Suppressor macrophage (primary cell): ENCODE data around the gene KLK1.

Experiments used
- DNase-seq, 4 experiments: peaks; one replicate each; pipeline ENCODE4 v3.0.0-alpha.2; 2020 to 2022
- total RNA-seq, 17 experiments: gene quantifications; one replicate each; lab custom pipeline; 2026; ENCODE audit warnings: mixed read lengths in 6 of 17, inconsistent platforms in 3 of 17; lab: John Stamatoyannopoulos, UW

The KLK1 gene
- total RNA-seq, result 0 to 0.88 (median 0) reads per million in 17 experiments

GRCh38 chr19:50823389-50824042 lies at the start of gene KLK1:
TSS of gene KLK1 (minus strand) at chr19:50823787. CDS start at chr19:50823748, 39 bp downstream.
- DNase-seq, result no peak

- no peak for DNase-seq
Observed at GRCh38 chr19:50873056-50873455, 49.5 kb upstream of the KLK1 start, which contains the start of gene KLK2. TSS of gene KLK2 (plus strand) at chr19:50873439. CDS start at chr19:50873474, 35 bp downstream.

- peak in 1 of 4 experiments; percentile 5 for DNase-seq
Observed at GRCh38 chr19:50870417-50871089, 47.0 kb upstream of the KLK1 start.

GRCh38 chr19:50869479-50869878 lies 45.9 kb upstream of the KLK1 start:
- DNase-seq, result no peak

GRCh38 chr19:50861496-50862286 lies 38.1 kb upstream of the KLK1 start:
- DNase-seq, result no peak

GRCh38 chr19:50861010-50861409 lies 37.4 kb upstream of the KLK1 start:
- no peak for DNase-seq

GRCh38 chr19:50859849-50860248 lies 36.3 kb upstream of the KLK1 start:
- DNase-seq, result no peak

GRCh38 chr19:50858886-50859285 lies 35.3 kb upstream of the KLK1 start:
- DNase-seq, result no peak

GRCh38 chr19:50857366-50857765 lies 33.8 kb upstream of the KLK1 start:
- DNase-seq, result no peak

GRCh38 chr19:50854636-50855410 lies 31.2 kb upstream of the KLK1 start, which contains the start of gene KLK3:
TSS of gene KLK3 (plus strand) at chr19:50854915. CDS start at chr19:50854956, 41 bp downstream.
- DNase-seq, result no peak

GRCh38 chr19:50851620-50852019 lies 28.0 kb upstream of the KLK1 start:
- no peak for DNase-seq

- DNase-seq, result no peak
Observed at GRCh38 chr19:50850738-50851137, 27.2 kb upstream of the KLK1 start.

GRCh38 chr19:50844296-50844935 lies 20.8 kb upstream of the KLK1 start:
- no peak for DNase-seq

- DNase-seq, result no peak
Observed at GRCh38 chr19:50843701-50844221, 20.2 kb upstream of the KLK1 start.

GRCh38 chr19:50843205-50843604 lies 19.6 kb upstream of the KLK1 start:
- DNase-seq, result no peak

GRCh38 chr19:50842130-50842529 lies 18.5 kb upstream of the KLK1 start:
- DNase-seq, result no peak

GRCh38 chr19:50839712-50840655 lies 16.4 kb upstream of the KLK1 start:
- no peak for DNase-seq

- peak in 1 of 4 experiments; percentile 17 for DNase-seq
Observed at GRCh38 chr19:50838239-50838638, 14.7 kb upstream of the KLK1 start.

- no peak for DNase-seq
Observed at GRCh38 chr19:50837300-50837699, 13.7 kb upstream of the KLK1 start.

GRCh38 chr19:50836543-50837195 lies 13.1 kb upstream of the KLK1 start:
- no peak for DNase-seq
